Breast epithelium (tissue), 4 donors: ENCODE measurements around the gene THSD4. TPM values are rescaled to one million over a fixed set of nuclear protein-coding genes. Genes with fewer than 3 reads are reported as not detected.

ENCODE experiments used
- DNase-seq, 2 donors: peaks; one replicate each; pipeline ENCODE4 v3.0.0-alpha.2; 2019; ENCODE audit warnings: low spot score in 2 of 2
- H3K27ac ChIP-seq, 2 donors: fragments of 200-600 bp; sonication (generic) in 1 of 2; one replicate each; pipeline ENCODE4 v1.5.1; 2016 to 2019; ENCODE audit warnings: mild to moderate bottlenecking in 1 of 2
- H3K27me3 ChIP-seq, 2 donors: fragments of 200-600 bp; sonication (generic) in 1 of 2; one replicate each; pipeline versions ENCODE4 v1.5.1 to v1.6.0; 2017 to 2019; ENCODE audit warnings: control low read depth in 1 of 2, mild to moderate bottlenecking in 1 of 2
- H3K36me3 ChIP-seq: fragments of 200-600 bp; one replicate; pipeline ENCODE4 v1.5.1; 2019
- H3K4me1 ChIP-seq, 2 donors: fragments of 200-600 bp; sonication (generic); one replicate each; pipeline ENCODE4 v1.5.1; 2016 to 2019; ENCODE audit warnings: control low read depth in 1 of 2
- H3K4me3 ChIP-seq, 3 donors: fragments of 200-600 bp; sonication (generic); 1 replicate in 2 of 3; 2 replicates in 1 of 3; pipeline ENCODE4 v1.5.1; 2016 to 2019; ENCODE audit warnings: mild to moderate bottlenecking in 3 of 3, moderate library complexity in 2 of 3
- H3K9me3 ChIP-seq, 2 donors: fragments of 200-600 bp; sonication (generic) in 1 of 2; one replicate each; pipeline ENCODE4 v1.5.1; 2016 to 2019; ENCODE audit warnings: control low read depth in 1 of 2
- CTCF ChIP-seq, 3 donors: fragments of 450-650 bp; IDR thresholded peaks; one replicate each; pipeline ENCODE4 v1.5.1; 2016 to 2017; ENCODE audit warnings: antibody characterized with exemption in 3 of 3, mild to moderate bottlenecking in 3 of 3, moderate library complexity in 3 of 3
- POLR2A ChIP-seq: fragments of 450-650 bp; IDR thresholded peaks from one replicate; pipeline ENCODE4 v1.6.1; 2016; ENCODE audit warnings: antibody characterized with exemption, mild to moderate bottlenecking, moderate library complexity
- POLR2AphosphoS5 ChIP-seq, 3 donors: sonication (generic); formaldehyde crosslinking; IDR thresholded peaks; one replicate each; pipeline ENCODE4 v1.6.1; 2017; ENCODE audit warnings: antibody characterized with exemption in 3 of 3
- intact Hi-C: fragments of 100-400 bp; cut with DNase I; formaldehyde crosslinking; loops from one replicate; pipeline ENCODE4 v1.15.1; 2023; ENCODE audit warnings: low total_unique reads
- total RNA-seq, 3 donors: library from RNA; depleted of rRNA; stranded (reverse); fragments of >200 nt; gene quantifications; one replicate each; pipeline ENCODE4 v1.1.0, GENCODE V29; 2016

The THSD4 gene
- total RNA-seq, 3 donors from 2014 or later: 0.64 to 58.7 (median 41.3) TPM

- no peak for DNase-seq
- Histone ChIP-seq H3K36me3 (no peaks in the 10 kb centered on the region), H3K9me3 (no peaks in the 10 kb centered on the region), H3K4me1 (no peaks in the 10 kb centered on the region), H3K27me3 (no peaks in the 10 kb centered on the region), H3K4me3 (no peak overlapping the region), H3K27ac (no peak overlapping the region)
- intact Hi-C loops: no loop called here
- TF ChIP-seq CTCF (IDR thresholded peaks at IDR 0.05) (no peak), POLR2AphosphoS5 (IDR thresholded peaks at IDR 0.05) (no peak), POLR2A (no peak)
Measured at GRCh38 chr15:71290881-71291635, 175.8 kb downstream of the THSD4 start.

- no peaks in the 10 kb centered on the region for H3K4me1 ChIP-seq
- no peaks in the 10 kb centered on the region for H3K36me3 ChIP-seq
- TF ChIP-seq POLR2A (no peak), POLR2AphosphoS5 (IDR thresholded peaks at IDR 0.05) (no peak)
- intact Hi-C loops: no loop called here
- no peaks in the 10 kb centered on the region for H3K27me3 ChIP-seq
- no peaks in the 10 kb centered on the region for H3K9me3 ChIP-seq
- H3K4me3 ChIP-seq: no peak overlapping the region
- DNase-seq: no peak
- no peak overlapping the region for H3K27ac ChIP-seq
Measured at GRCh38 chr15:71291723-71292122, 176.5 kb downstream of the THSD4 start.

- DNase-seq: no peak
- H3K27ac ChIP-seq: peak overlapping the region in 1 of 2 donors; percentile 48
- no peaks in the 10 kb centered on the region for H3K36me3 ChIP-seq
- intact Hi-C loops: no loop called here
- TF ChIP-seq CTCF (IDR thresholded peaks at IDR 0.05) (no peak), POLR2AphosphoS5 (IDR thresholded peaks at IDR 0.05) (no peak), POLR2A (no peak)
- no peaks in the 10 kb centered on the region for H3K4me1 ChIP-seq
- H3K27me3 ChIP-seq: no peaks in the 10 kb centered on the region
- no peak overlapping the region for H3K4me3 ChIP-seq
- no peaks in the 10 kb centered on the region for H3K9me3 ChIP-seq
Measured at GRCh38 chr15:71293723-71294122, 178.5 kb downstream of the THSD4 start.

- Histone ChIP-seq H3K27me3 (no peaks in the 10 kb centered on the region), H3K4me3 (no peak overlapping the region), H3K4me1 (no peaks in the 10 kb centered on the region), H3K9me3 (no peaks in the 10 kb centered on the region), H3K27ac (peak overlapping the region; percentile 36 to 83), H3K36me3 (no peaks in the 10 kb centered on the region)
- no peak for TF ChIP-seq POLR2AphosphoS5 (IDR thresholded peaks at IDR 0.05)
- intact Hi-C loops: no loop called here
- no peak for DNase-seq
Measured at GRCh38 chr15:71294251-71294910, 179.1 kb downstream of the THSD4 start.

GRCh38 chr15:71294911-71295602 is 179.8 kb downstream of the THSD4 start:
- intact Hi-C loops: no loop called here
- TF ChIP-seq CTCF (IDR thresholded peaks at IDR 0.05) (no peak), POLR2A (no peak)
- Histone ChIP-seq H3K9me3 (no peaks in the 10 kb centered on the region), H3K4me3 (no peak overlapping the region), H3K27me3 (no peaks in the 10 kb centered on the region), H3K36me3 (no peaks in the 10 kb centered on the region), H3K27ac (peak overlapping the region; percentile 70 to 83), H3K4me1 (no peaks in the 10 kb centered on the region)
- DNase-seq: no peak
